HG02759 (cell line): ENCODE measurements around the gene SEPTIN5.
"Not testable (repeated sequence)": the region's sequence is repeated elsewhere in the genome, so short reads cannot be mapped to it uniquely, and the experiment has no call there.

Experiments used
- ATAC-seq: cut with Tn5 transposase; IDR thresholded peaks from one replicate; pipeline ENCODE4 v1.9.1; 2021; ENCODE audit warnings: mild to moderate bottlenecking, moderate library complexity; ENCODE audit not compliant: unreplicated experiment

Gene SEPTIN5

GRCh38 chr22:19719488-19720021 is 5.3 kb downstream of the SEPTIN5 start:
- no peak for ATAC-seq

- no peak for ATAC-seq
Measured at GRCh38 chr22:19720150-19720827, 6.0 kb downstream of the SEPTIN5 start.

GRCh38 chr22:19720999-19721329 is 6.7 kb downstream of the SEPTIN5 start:
- no peak for ATAC-seq

GRCh38 chr22:19721330-19722177 is 7.3 kb downstream of the SEPTIN5 start:
- ATAC-seq, result no peak

GRCh38 chr22:19722178-19722981 is 8.1 kb downstream of the SEPTIN5 start:
- no peak for ATAC-seq

- ATAC-seq, result no peak
Measured at GRCh38 chr22:19722982-19723231, 8.6 kb downstream of the SEPTIN5 start.

GRCh38 chr22:19723232-19723982 is 9.1 kb downstream of the SEPTIN5 start, which contains the start of gene GP1BB:
Gene GP1BB, plus strand, starts transcription at chr22:19723539. Its CDS starts 31 bp downstream, at chr22:19723570.
- no peak for ATAC-seq

- no peak for ATAC-seq
Measured at GRCh38 chr22:19723983-19724827, 9.9 kb downstream of the SEPTIN5 start.

- ATAC-seq, result no peak
Measured at GRCh38 chr22:19724927-19725661, 10.8 kb downstream of the SEPTIN5 start.

GRCh38 chr22:19726064-19726788 is 11.9 kb downstream of the SEPTIN5 start:
- not testable (repeated sequence) for ATAC-seq

- ATAC-seq, result no peak
Measured at GRCh38 chr22:19727310-19728150, 13.2 kb downstream of the SEPTIN5 start.

GRCh38 chr22:19728271-19728670 is 14.0 kb downstream of the SEPTIN5 start:
- ATAC-seq, result no peak

GRCh38 chr22:19728836-19729235 is 14.5 kb downstream of the SEPTIN5 start:
- no peak for ATAC-seq

- no peak for ATAC-seq
Measured at GRCh38 chr22:19729507-19729906, 15.2 kb downstream of the SEPTIN5 start.

- ATAC-seq, result no peak
Measured at GRCh38 chr22:19730198-19730597, 15.9 kb downstream of the SEPTIN5 start.

GRCh38 chr22:19730655-19731360 is 16.5 kb downstream of the SEPTIN5 start:
- ATAC-seq, result peak; percentile 78
